Thyroid gland (tissue), 4 donors: ENCODE results near the gene DPP6. TPM values are rescaled to one million over a fixed set of nuclear protein-coding genes. Genes with fewer than 3 reads are reported as not detected.

Experiments used
- DNase-seq, 2 donors: peaks; one replicate each; pipeline ENCODE4 v3.0.0-alpha.2; 2019
- H3K27ac ChIP-seq, 3 donors: fragments of 200-600 bp; sonication (generic); 1 replicate in 2 of 3; 2 replicates in 1 of 3; pipeline ENCODE4 v1.5.1; 2016 to 2019; ENCODE audit warnings: mild to moderate bottlenecking in 1 of 3, moderate library complexity in 1 of 3
- H3K27me3 ChIP-seq: fragments of 200-600 bp; sonication (generic); one replicate; pipeline ENCODE4 v1.5.1; 2019
- H3K36me3 ChIP-seq, 2 donors: fragments of 200-600 bp; sonication (generic); one replicate each; pipeline ENCODE4 v1.5.1; 2016 to 2019
- H3K4me1 ChIP-seq, 2 donors: fragments of 200-600 bp; sonication (generic); one replicate each; pipeline ENCODE4 v1.5.1; 2017 to 2019
- H3K4me3 ChIP-seq, 3 donors: fragments of 200-600 bp; sonication (generic); replicated peaks in 1 of 3; 1 replicate in 2 of 3; 2 replicates in 1 of 3; pipeline ENCODE4 v1.5.1; 2016; ENCODE audit warnings: mild to moderate bottlenecking in 1 of 3
- H3K9me3 ChIP-seq: fragments of 200-600 bp; sonication (generic); one replicate; pipeline ENCODE4 v1.5.1; 2017
- POLR2A ChIP-seq, 2 donors: fragments of 450-650 bp; IDR thresholded peaks; one replicate each; pipeline ENCODE4 v1.6.1; 2017; ENCODE audit warnings: antibody characterized with exemption in 2 of 2, mild to moderate bottlenecking in 2 of 2, moderate library complexity in 1 of 2
- WGBS, 2 donors: methylation state at CpG; one replicate each; pipeline ENCODE4 v1.1.5; 2017; 5-methylcytosine and 5-hydroxymethylcytosine counted together
- intact Hi-C: fragments of 100-400 bp; cut with DNase I; formaldehyde crosslinking; loops from one replicate; pipeline ENCODE4 v1.15.1; 2023
- total RNA-seq, 4 donors: library from RNA; depleted of rRNA; stranded (reverse); fragments of >200 nt; gene quantifications; one replicate each; pipeline ENCODE4 v1.2.3, GENCODE V29; 2016
- TF ChIP-seq, protein P1 (sequence below), 6 experiments: fragments of 200-600 bp in 3 of 6; fragments of 450-650 bp in 3 of 6; sonication (generic) in 3 of 6; IDR thresholded peaks; one replicate each; pipeline ENCODE4 v1.5.1; 2016 to 2019; ENCODE audit warnings: antibody characterized with exemption in 6 of 6, mild to moderate bottlenecking in 2 of 6, inconsistent platforms in 1 of 6, moderate library complexity in 1 of 6

DPP6 gene
- total RNA-seq, 4 donors from 2014 or later: 50.7 to 97.7 (median 68.9) TPM

DNA sequence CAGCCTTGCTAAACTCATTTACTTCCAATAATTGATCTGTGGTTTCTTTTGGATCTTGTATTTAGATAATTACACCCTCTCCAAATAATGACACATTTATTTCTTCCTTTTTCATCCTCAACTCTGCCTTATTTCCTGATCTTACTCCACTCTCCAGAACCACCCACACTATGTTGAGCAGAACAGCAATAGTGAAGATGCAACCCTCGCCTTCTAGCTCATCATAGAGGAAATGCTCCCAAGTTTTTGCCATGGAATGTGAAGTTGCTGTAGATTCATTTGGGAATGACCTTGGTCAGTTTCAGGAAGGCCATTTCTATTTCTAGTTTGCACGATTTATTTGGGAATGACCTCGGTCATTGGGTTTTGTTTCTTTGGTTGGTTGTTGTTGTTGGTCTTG, 636.8 kb downstream of the DPP6 start:
- WGBS, 2 donors: 88 to 96% methylated on average over 3 of the region's 3 CpGs
- Histone ChIP-seq H3K36me3 (no peaks in the 10 kb centered on the region), H3K9me3 (no peaks in the 10 kb centered on the region), H3K27ac (no peak overlapping the region), H3K27me3 (no peaks in the 10 kb centered on the region), H3K4me1 (no peaks in the 10 kb centered on the region), H3K4me3 (no peak overlapping the region)
- TF ChIP-seq POLR2A (IDR thresholded peaks at IDR 0.05): no peak
- TF ChIP-seq, protein P1, sequence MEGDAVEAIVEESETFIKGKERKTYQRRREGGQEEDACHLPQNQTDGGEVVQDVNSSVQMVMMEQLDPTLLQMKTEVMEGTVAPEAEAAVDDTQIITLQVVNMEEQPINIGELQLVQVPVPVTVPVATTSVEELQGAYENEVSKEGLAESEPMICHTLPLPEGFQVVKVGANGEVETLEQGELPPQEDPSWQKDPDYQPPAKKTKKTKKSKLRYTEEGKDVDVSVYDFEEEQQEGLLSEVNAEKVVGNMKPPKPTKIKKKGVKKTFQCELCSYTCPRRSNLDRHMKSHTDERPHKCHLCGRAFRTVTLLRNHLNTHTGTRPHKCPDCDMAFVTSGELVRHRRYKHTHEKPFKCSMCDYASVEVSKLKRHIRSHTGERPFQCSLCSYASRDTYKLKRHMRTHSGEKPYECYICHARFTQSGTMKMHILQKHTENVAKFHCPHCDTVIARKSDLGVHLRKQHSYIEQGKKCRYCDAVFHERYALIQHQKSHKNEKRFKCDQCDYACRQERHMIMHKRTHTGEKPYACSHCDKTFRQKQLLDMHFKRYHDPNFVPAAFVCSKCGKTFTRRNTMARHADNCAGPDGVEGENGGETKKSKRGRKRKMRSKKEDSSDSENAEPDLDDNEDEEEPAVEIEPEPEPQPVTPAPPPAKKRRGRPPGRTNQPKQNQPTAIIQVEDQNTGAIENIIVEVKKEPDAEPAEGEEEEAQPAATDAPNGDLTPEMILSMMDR (IDR thresholded peaks at IDR 0.05): no peak
- intact Hi-C loops: no loop called here
- DNase-seq: no peak

DNA sequence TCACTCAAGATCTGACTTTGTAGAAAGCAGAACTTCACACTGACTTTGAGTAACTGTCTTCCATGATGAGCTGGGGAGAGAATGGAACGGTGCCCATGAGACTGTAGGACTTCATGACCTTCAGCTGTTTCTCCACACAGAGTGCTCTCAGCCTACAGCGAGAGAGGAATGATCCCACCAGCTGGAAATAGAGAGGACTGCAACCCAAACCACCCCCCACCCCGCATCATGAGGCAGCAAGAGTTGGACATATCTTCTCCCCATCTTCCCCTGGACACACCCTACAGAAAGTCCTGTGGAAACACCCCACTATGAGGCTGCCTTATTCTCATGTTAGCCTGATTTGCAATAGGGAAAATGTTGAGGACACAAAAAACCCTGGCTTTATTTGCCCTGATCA, 638.2 kb downstream of the DPP6 start:
- intact Hi-C loops: no loop called here

DNA sequence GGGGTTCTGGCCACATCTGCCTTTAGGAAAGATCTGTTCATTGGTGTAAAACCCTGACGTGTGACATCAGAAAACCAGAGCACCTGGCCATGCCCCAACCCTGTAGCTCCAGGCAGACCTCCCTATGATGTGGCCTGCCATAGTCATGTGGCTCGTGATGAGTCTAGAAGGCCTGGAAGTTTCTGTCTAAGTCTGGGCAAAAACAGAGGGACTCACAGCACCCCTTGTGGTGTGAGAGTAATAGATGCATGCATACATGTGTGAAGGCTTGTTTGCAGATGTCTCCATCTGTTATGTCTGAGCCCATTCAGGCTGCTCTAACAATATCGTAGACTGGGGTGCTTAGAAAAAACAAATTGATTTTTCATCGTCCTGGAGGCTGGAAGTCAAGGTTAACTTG, 641.5 kb downstream of the DPP6 start:
- no peaks in the 10 kb centered on the region for H3K27me3 ChIP-seq
- no peak overlapping the region for H3K27ac ChIP-seq
- H3K9me3 ChIP-seq: no peaks in the 10 kb centered on the region
- H3K4me1 ChIP-seq: no peaks in the 10 kb centered on the region
- TF ChIP-seq, protein P1 (IDR thresholded peaks at IDR 0.05): no peak
- no peak for TF ChIP-seq POLR2A (IDR thresholded peaks at IDR 0.05)
- 89 to 91% methylated on average over 4 of the region's 4 CpGs for WGBS, 2 donors
- no peak overlapping the region for H3K4me3 ChIP-seq
- H3K36me3 ChIP-seq: no peaks in the 10 kb centered on the region
- intact Hi-C loops: no loop called here
- no peak for DNase-seq

More for the DNA sequence above, 638.2 kb downstream of the DPP6 start:
- TF ChIP-seq, protein P1 (IDR thresholded peaks at IDR 0.05): no peak
- no peak for TF ChIP-seq POLR2A (IDR thresholded peaks at IDR 0.05)
- no peaks in the 10 kb centered on the region for H3K36me3 ChIP-seq
- no peaks in the 10 kb centered on the region for H3K27me3 ChIP-seq
- WGBS, 2 donors: 78 to 92% methylated on average over 3 of the region's 3 CpGs
- H3K27ac ChIP-seq: no peak overlapping the region
- H3K4me3 ChIP-seq: no peak overlapping the region
- no peak for DNase-seq
- no peaks in the 10 kb centered on the region for H3K9me3 ChIP-seq
- H3K4me1 ChIP-seq: no peaks in the 10 kb centered on the region

DNA sequence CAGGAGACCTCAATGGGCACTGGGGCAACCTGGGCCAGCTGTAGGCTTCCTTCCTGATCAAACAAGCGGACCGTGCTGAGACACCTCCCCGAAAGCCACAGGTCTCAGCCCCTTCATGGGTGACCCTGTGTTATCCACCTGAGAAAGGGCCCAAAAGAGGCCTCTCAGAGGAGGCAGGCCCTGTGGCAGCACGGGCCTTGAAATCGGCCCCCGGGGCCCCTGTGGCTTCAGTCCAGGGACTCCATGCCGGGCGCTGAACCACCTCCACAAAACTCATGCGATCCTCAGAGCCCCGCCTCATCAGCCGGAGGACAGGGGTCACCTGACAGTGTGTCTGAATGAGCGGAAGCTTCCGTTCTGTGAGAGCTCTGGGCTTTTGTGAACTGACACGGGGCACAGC, 643.6 kb downstream of the DPP6 start:
- no peaks in the 10 kb centered on the region for H3K27me3 ChIP-seq
- no peaks in the 10 kb centered on the region for H3K4me1 ChIP-seq
- no peaks in the 10 kb centered on the region for H3K36me3 ChIP-seq
- intact Hi-C loops: no loop called here
- no peaks in the 10 kb centered on the region for H3K9me3 ChIP-seq
- 89 to 92% methylated on average over 10 to 12 of the region's 14 CpGs for whole genome bisulfite sequencing, 2 donors
- DNase-seq: no peak
- H3K4me3 ChIP-seq: no peak overlapping the region
- TF ChIP-seq, protein P1 (IDR thresholded peaks at IDR 0.05): no peak
- TF ChIP-seq POLR2A (IDR thresholded peaks at IDR 0.05): no peak
- H3K27ac ChIP-seq: no peak overlapping the region

DNA sequence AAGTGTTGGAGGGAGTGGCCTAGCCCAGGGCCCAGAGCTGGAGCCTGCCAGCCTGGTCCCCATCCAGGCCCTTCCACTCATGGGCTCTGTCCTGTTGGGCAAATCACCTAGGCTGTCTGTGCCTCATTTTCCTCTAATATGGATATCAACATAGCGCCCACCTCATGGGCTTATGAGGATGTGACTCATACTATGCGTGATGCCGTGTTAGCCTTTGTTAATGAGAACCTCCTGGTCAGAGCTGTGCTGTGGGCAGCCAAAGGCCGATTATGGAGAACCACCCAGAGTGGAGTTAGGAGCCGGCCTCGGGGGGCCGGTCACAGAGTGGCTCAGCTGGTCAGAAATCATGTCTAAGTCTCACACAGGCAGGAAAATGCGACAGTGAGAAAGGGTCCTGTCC, 644.4 kb downstream of the DPP6 start:
- Histone ChIP-seq H3K9me3 (no peaks in the 10 kb centered on the region), H3K27ac (no peak overlapping the region), H3K27me3 (no peaks in the 10 kb centered on the region), H3K36me3 (no peaks in the 10 kb centered on the region), H3K4me1 (no peaks in the 10 kb centered on the region), H3K4me3 (no peak overlapping the region)
- WGBS, 2 donors: 89 to 97% methylated on average over 8 of the region's 8 CpGs
- no peak for TF ChIP-seq POLR2A (IDR thresholded peaks at IDR 0.05)
- TF ChIP-seq, protein P1 (IDR thresholded peaks at IDR 0.05): no peak
- DNase-seq: no peak
- intact Hi-C loops: no loop called here
